Mesenteric fat pad (tissue), 1 donor: Measurements from ENCODE around the gene SYT5. TPM values are rescaled to one million over a fixed set of nuclear protein-coding genes. Genes with fewer than 3 reads are reported as not detected.

Experiments
- DNase-seq: peaks from one replicate; pipeline ENCODE4 v3.0.0-alpha.2; 2020; ENCODE audit warnings: low spot score
- microRNA-seq: library from miRNA; unstranded; fragments of <30 nt; microRNA quantifications from one replicate; pipeline ENCODE4 v1.2.0, GENCODE V29; 2020; ENCODE audit warnings: borderline number of aligned reads
- total RNA-seq: library from RNA; stranded (reverse); fragmentation: NEBNext Ultra II Directional; extraction: Animal tissue kit (Norgen Biotek cat#: 25700); gene quantifications from one replicate; pipeline ENCODE4 v1.2.1, GENCODE V29; 2021
- donor health status: DM: yes; HTN: yes; CAD: no.

Gene SYT5
- total RNA-seq, 1 donor from 2014 or later = not detected

GRCh38 chr19:55147545-55148251, 32.4 kb downstream of the SYT5 start:
- no peak for DNase-seq

DNA sequence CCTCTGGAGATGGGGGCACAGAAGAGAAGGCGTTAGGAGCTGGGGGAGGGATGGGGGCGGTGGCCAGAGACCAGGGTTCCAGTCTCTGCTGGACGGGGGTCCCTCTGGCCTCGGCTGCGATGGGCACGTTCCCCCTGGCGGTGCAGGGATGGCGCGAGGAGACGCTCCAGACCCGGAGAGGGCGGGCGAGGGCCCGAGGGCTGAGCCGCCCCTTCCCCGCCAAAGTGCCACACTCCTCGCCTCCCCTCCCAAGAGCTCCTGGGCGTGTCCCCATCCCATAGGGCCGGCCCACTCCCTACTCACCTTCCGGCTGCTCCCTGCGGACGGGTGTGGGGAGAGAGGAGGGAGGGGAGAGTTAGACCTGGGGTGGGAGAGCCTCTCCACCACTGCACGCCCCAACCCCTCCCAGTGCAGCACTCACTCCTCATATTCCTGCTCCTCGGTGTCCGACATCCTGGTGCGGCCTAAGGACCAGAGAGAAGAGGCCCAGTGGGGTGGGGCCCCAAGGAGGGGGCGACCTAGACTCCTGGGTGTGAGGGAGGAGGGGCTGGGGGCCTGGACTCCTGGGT, 33.3 kb downstream of the SYT5 start:
- DNase-seq = no peak

GRCh38 chr19:55146078-55146704, 33.9 kb downstream of the SYT5 start:
- no peak for DNase-seq

DNA sequence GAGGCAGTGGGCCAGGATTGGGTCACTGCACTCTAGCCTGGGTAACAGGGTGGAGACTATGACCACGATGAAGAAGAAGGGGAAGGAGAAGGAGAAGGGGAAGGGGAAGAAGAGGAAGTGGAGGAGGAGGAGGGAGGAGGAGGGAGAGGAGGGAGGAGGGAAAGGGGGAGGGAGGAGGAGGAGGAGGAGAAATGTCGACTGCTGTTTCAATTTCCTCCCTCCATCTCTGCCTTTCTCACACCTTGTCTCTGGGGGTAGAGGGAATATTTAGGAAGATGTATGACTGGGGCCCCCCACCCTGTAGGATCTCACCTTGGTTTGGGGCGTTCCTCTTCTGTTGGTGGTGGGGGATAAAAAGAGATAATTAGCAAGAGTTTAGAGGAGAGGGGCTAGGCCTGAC, 34.9 kb downstream of the SYT5 start:
- no peak for DNase-seq

DNA sequence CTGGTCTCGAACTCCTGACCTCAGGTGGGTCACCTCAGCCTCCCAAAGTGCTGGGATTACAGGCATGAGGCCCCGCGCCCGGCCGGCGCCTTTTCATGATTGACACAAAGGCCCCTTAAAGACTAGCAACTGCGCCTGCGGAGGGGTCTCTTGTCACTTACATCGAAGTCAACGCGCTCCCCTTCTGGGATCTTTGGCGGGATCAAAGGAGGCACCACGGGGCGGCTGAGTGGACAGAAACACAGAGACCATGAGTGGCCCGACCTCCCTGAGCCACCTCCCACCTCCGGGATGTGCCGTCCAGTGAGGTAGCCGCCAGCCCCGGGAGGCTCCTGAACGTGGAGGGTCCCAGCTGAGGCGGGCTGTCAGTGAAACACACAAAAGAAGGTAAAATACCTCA, 38.4 kb downstream of the SYT5 start:
- no peak for DNase-seq

GRCh38 chr19:55137915-55138314, 42.2 kb downstream of the SYT5 start:
- no peak for DNase-seq

DNA sequence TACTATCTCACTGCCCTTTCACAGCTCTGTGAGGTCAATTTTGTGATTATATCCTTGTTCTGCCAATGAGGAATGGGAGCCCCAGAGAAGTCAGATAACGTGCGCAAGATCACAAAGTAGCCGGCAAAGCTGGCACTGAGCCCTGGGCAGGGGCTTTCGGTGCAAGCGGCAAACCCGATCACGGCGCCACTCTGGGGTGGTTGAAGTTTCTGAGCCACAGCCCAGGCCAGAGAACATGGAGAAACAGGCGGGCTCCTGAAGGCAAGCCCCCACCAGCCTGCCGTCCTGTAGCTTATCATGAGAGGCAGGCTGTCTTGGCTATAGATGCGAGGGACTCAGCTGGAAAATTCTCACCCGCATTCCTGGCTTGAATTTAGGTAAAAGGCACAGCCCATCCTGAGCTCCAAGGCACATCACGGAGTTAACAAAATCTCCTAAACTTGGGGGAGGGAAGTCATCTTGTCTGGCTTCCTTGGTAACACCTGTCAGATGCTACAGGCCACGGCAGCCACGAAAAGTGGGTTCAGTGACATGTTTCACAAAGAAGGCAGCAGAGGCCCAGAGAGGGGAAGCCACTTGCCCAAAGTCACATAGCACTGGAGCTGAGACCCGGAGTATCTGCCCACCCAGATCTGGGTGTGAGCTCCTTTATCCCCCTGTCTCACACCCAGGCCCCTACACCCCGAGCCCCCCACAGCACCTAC, 43.5 kb downstream of the SYT5 start:
- DNase-seq = no peak

DNA sequence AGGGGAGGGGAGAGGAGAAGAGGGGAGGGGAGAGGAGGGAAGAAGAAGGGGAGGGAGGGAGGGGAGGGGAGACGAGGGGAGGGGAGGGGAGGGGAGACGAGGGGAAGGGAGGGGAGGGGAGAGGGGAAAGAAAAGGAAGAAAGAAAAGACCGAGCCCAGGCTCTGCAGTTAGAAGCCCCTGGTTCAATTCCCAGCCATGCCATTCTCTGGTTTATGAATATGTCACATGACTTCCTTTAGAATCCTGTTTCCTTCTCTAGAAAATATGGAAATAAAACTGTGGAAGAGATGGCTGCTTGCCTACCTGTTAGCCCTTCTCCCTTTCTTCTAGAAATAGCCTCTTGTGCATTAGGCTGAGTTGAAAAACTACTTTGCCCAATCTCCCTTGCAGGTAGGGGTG, 45.4 kb downstream of the SYT5 start:
- no peak for DNase-seq

DNA sequence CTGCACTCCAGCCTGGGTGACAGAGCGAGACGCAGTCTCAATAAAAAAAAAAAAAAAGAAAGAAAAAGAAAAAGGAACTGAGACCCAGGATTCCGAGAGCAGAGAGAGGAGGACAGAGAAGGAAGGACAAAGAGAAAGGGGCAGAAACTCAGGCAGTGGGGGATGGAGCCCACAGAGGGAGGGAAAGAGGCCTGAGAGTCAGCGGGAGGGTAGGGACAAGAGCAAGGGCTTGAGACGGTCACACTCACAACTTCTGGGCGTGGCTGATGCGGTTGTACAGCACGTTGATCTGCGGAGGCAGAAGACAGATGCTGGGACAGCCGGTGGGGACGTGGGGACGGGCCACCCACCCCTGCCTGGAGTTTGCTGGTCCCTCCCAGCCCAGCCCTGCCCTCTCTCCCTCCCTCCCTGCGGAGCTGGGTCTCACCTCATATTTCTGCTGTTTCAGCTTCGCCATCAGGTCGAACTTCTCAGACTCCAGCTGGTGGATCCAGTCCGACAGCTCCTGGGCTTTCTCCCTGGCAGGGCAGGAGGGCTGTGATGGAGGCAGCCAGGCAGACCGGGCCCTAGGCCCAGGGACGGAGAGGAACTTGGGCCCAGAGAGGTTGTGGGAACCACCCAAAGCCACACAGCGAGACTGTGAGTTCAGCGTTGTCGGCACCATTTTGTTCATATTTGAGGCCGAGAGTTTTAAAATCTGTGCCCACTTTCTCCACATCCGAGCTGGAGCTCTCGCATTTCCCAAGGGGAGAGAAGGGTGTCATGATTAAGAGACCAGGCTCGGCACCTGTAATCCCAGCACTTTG, 46.2 kb downstream of the SYT5 start:
- no peak for DNase-seq

- no peak for DNase-seq
Measured at GRCh38 chr19:55132453-55133129, 47.5 kb downstream of the SYT5 start.

DNA sequence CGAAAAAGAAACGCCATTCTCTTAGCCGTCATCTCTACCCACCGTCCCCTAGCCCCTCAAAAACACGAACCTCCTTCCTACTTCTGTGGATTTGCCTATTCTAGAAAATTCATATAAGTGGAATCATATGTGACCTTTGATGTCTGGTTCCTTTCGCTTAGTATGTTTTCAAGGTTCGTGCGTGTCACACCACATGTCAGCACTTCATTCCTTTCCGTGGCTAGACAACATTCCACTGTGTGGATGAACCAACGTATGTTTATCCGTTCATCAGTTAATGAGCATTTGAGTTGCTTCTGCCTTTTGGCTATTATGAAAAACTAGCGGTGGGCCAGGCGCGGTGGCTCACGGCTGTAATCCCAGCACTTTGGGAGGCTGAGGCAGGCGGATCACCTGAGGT, 48.7 kb downstream of the SYT5 start:
- DNase-seq = no peak

Small RNA genes within 50 kb of the gene (microRNA-seq; reads per million reads assigned to microRNA genes)
- gene MIR7975 = not detected

Other genes with a start within 250 kb of the SYT5 start
- gene NLRP7, start 232.8 kb downstream of the SYT5 start, total RNA-seq = not detected
- gene NLRP2, start 213.9 kb downstream of the SYT5 start, total RNA-seq = 0.55 TPM
- 0.19 TPM for gene GP6, start 142.0 kb downstream of the SYT5 start, total RNA-seq
- gene RDH13, start 117.1 kb downstream of the SYT5 start, total RNA-seq = 8.2 TPM
- gene EPS8L1, start 104.4 kb downstream of the SYT5 start, total RNA-seq = 0.58 TPM
- 130 TPM for gene PPP1R12C, start 62.7 kb downstream of the SYT5 start, total RNA-seq
- gene TNNT1, start 31.1 kb downstream of the SYT5 start, total RNA-seq = not detected
- gene TNNI3, start 22.6 kb downstream of the SYT5 start, total RNA-seq = not detected
- 0.48 TPM for gene DNAAF3, start 13.7 kb downstream of the SYT5 start, total RNA-seq
- 1.00 TPM for gene PTPRH, start 29.2 kb upstream of the SYT5 start, total RNA-seq
- gene TMEM86B, start 48.5 kb upstream of the SYT5 start, total RNA-seq = 1.6 TPM
- gene PPP6R1, start 78.7 kb upstream of the SYT5 start, total RNA-seq = 49.4 TPM
- 20.2 TPM for gene HSPBP1, start 99.8 kb upstream of the SYT5 start, total RNA-seq
- 1.2 TPM for gene BRSK1, start 103.7 kb upstream of the SYT5 start, total RNA-seq
- gene TMEM150B, start 145.1 kb upstream of the SYT5 start, total RNA-seq = 7.1 TPM
- gene KMT5C, start 159.6 kb upstream of the SYT5 start, total RNA-seq = 6.8 TPM
- not detected for gene COX6B2, start 174.4 kb upstream of the SYT5 start, total RNA-seq
- gene GARIN5B, start 183.0 kb upstream of the SYT5 start, total RNA-seq = not detected
- gene IL11, start 190.2 kb upstream of the SYT5 start, total RNA-seq = not detected
- gene TMEM190, start 196.5 kb upstream of the SYT5 start, total RNA-seq = not detected
- 0.90 TPM for gene TMEM238, start 204.0 kb upstream of the SYT5 start, total RNA-seq
- 1,147 TPM for gene RPL28, start 205.6 kb upstream of the SYT5 start, total RNA-seq
- gene UBE2S, start 227.5 kb upstream of the SYT5 start, total RNA-seq = 24.2 TPM